Adipocyte (in vitro differentiated cells): ENCODE results near the gene MYO10.
"Not testable (repeated sequence)": the region's sequence is repeated elsewhere in the genome, so short reads cannot be mapped to it uniquely, and the experiment has no call there.

Experiments
- DNase-seq: peaks from one replicate; pipeline ENCODE4 v3.0.0-alpha.2; 2015; ENCODE audit warnings: low read depth
- H3K27me3 ChIP-seq: replicated peaks from 2 replicates; pipeline ENCODE4 v1.7.0; 2013; ENCODE audit warnings: mild to moderate bottlenecking, low read length, moderate library complexity; ENCODE audit not compliant: control insufficient read depth, insufficient read depth
- H3K36me3 ChIP-seq: 2 replicates; pipeline ENCODE4 v1.7.0; 2013; ENCODE audit warnings: low read length, mild to moderate bottlenecking, moderate library complexity; ENCODE audit not compliant: control insufficient read depth, insufficient read depth, severe bottlenecking
- H3K4me1 ChIP-seq: 2 replicates; pipeline ENCODE4 v1.7.0; 2013; ENCODE audit warnings: mild to moderate bottlenecking, low read length, moderate library complexity; ENCODE audit not compliant: control insufficient read depth, insufficient read depth
- H3K4me3 ChIP-seq: 2 replicates; pipeline ENCODE4 v1.7.0; 2013; ENCODE audit warnings: mild to moderate bottlenecking, low read length, moderate library complexity
- H3K9ac ChIP-seq: 2 replicates; pipeline ENCODE4 v1.7.0; 2013; ENCODE audit warnings: mild to moderate bottlenecking, low read length, moderate library complexity
- H3K9me3 ChIP-seq: 2 replicates; pipeline ENCODE4 v1.7.0; 2013; ENCODE audit warnings: mild to moderate bottlenecking, low read length, moderate library complexity; ENCODE audit not compliant: control insufficient read depth

Gene MYO10

DNA sequence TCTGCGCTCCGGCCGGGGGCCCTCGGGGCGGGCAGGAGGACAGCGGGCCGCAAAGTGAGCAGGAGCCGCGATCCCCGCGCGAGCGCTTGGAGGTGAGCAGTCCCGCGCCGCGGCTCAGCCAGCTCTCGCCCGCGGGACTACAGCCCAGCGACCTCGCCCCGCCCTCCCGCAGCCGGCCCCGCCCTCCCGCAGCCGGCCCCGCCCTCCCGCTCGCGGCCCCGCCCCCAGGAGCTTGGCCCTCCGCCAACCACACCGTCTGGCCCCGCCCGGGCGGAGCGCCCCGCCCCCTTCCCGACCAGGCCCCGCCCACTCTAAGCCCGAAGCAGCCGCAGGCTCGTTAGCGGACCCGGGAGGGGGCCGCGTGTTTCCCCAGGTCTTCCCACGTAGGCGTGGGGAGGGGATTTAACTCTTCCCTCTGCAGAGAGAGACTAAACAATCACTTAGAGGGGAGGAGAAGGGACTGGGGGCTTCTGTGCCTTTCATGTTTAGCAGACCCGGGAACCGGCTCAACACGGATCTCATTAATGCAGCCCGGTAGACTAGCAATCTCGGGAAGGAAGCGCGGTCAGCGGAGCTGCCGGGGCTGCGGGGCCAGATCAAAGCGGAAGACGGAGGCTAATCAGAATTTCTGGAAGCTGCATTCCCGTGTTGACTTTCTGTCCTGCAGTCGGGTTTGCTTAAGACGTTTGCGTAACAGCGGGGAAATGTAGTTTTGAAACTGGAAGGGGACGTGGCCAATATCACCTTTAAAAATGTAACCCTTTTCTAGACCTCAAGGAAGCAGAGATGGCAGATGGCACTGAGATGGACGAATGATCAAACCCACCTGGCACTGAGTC lies at the start of gene MYO10:
Gene MYO10, minus strand, starts transcription at position 139 of the 839 bp plus-strand sequence. CDS start 480 bp downstream, outside the sequence.
- Histone ChIP-seq H3K9me3 (no peaks in the 10 kb centered on the region), H3K9ac (peak within 1 kb of the TSS; percentile 90), H3K4me1 (peaks cover 25% of the 10 kb centered on the region), H3K4me3 (peak within 1 kb of the TSS; percentile 93), H3K36me3 (no peaks in the 10 kb centered on the region), H3K27me3 (peaks cover 6% of the 10 kb centered on the region)
- DNase-seq, result peak; percentile 95

DNA sequence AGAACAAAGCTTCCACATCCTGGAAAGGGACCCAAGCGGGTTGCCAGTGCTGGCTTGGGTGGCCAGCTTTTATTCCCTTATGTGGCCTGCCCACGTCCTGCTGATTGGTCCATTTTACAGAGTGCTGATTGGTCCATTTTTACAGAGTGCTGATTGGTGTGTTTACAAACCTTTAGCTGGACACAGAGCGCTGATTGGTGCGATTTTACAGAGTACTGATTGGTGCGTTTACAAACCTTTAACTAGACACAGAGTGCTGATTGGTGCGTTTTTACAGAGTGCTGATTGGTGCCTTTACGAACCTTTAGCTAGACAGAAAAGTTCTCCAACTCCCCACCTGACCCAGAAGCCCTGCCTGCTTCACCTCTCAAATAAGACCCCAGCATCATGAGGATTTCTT lies 49.2 kb upstream of the MYO10 start:
- H3K27me3 ChIP-seq, H3K4me3 ChIP-seq, DNase-seq, H3K9ac ChIP-seq, H3K9me3 ChIP-seq, H3K4me1 ChIP-seq, H3K36me3 ChIP-seq: not testable (repeated sequence)

DNA sequence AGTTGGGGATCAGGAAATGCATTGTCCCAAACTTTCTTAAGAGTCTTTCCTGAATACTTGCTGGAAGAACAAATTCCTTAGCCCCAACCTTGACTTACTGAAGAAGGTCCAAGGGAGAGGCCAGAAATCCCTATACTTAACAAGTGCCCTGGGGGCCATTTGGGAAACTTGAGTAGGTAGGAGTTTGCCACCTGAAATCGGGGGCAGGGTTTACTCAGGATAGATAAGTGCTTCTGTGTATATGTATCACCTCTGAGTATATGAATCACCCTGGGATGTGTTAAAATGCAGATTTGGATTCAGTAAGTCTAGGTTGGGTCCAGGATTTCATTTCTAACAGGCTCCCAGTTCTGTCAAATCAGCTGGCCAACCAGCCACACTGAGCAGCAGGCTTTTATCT lies 47.9 kb upstream of the MYO10 start:
- Histone ChIP-seq H3K9me3 (no peaks in the 10 kb centered on the region), H3K36me3 (no peaks in the 10 kb centered on the region), H3K27me3 (no peaks in the 10 kb centered on the region), H3K4me1 (peaks cover 2% of the 10 kb centered on the region), H3K4me3 (no peak overlapping the region), H3K9ac (no peak overlapping the region)
- no peak for DNase-seq

DNA sequence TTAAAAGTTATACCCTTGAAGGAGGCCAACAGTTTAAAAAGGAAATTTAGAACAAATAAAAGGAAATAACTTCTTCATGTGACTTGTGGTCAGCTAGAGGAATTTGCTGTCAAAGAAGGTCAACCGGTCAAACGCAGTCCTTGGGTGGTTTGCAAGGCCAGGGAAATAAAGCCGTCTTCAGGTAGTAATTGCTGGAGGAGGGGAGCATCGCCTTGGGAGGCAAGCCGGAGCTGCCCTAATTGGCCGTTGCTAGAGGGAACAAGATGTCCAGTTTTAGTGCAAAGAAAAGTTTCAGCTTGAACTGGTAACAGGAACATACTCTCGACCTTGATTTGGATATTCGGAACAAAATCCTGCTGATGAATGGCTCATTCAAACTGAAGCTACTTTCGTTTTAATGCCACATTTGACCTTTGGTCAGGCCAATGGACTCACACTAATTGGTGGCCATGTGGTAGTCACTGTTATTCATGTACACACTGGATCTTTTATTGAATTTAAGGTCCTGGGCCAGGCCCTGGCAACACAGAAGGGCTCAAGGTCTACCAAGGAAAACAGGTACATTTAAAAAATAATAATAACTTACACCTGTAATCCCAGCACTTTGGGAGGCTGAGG lies 47.0 kb upstream of the MYO10 start:
- peaks cover 2% of the 10 kb centered on the region for H3K4me1 ChIP-seq
- no peaks in the 10 kb centered on the region for H3K27me3 ChIP-seq
- H3K4me3 ChIP-seq, result no peak overlapping the region
- no peaks in the 10 kb centered on the region for H3K9me3 ChIP-seq
- H3K9ac ChIP-seq, result no peak overlapping the region
- no peak for DNase-seq
- H3K36me3 ChIP-seq, result no peaks in the 10 kb centered on the region

DNA sequence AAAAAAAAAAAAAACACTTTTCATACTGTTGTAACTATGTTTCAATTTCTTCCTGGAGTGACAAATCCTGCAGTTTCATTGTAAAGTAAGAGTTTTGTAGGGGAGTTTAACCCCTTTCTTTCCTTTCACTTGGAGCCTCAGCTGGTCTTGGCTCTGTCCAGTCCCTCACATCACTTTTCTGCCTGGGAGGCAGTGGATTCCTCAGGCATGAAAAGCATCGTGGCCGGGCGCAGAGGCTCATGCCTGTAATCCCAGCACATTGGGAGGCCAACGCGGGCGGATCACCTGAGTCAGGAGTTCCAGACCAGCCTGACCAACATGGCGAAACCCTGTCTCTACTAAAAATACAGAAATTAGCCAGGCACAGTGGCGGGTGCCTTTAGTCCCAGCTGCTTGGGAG lies 45.6 kb upstream of the MYO10 start:
- H3K4me3 ChIP-seq, result no peak overlapping the region
- no peak overlapping the region for H3K9ac ChIP-seq
- no peaks in the 10 kb centered on the region for H3K9me3 ChIP-seq
- peaks cover 2% of the 10 kb centered on the region for H3K4me1 ChIP-seq
- H3K36me3 ChIP-seq, result no peaks in the 10 kb centered on the region
- H3K27me3 ChIP-seq, result no peaks in the 10 kb centered on the region
- no peak for DNase-seq

DNA sequence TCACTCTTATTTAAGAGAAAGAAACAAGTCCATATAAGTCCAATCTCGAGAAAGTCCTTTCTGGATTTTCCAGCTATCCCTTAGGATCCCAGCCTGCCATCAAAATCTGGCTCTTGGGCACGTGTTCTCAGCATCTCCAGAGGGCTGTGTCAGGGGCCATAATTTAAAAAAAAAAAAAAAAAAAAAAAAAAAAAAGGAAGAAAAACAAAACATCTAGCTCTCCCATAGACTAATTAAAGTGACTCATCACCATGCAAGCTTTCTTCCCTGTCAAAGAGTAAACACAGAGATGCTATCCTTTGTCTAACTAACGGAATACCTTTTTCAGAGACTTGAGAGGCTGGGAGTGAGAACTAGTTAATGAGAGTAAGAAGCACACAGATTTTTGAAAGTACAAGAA lies 44.9 kb upstream of the MYO10 start:
- no peak for DNase-seq
- Histone ChIP-seq H3K27me3 (no peaks in the 10 kb centered on the region), H3K36me3 (no peaks in the 10 kb centered on the region), H3K9ac (no peak overlapping the region), H3K9me3 (no peaks in the 10 kb centered on the region), H3K4me1 (peaks cover 2% of the 10 kb centered on the region), H3K4me3 (no peak overlapping the region)

DNA sequence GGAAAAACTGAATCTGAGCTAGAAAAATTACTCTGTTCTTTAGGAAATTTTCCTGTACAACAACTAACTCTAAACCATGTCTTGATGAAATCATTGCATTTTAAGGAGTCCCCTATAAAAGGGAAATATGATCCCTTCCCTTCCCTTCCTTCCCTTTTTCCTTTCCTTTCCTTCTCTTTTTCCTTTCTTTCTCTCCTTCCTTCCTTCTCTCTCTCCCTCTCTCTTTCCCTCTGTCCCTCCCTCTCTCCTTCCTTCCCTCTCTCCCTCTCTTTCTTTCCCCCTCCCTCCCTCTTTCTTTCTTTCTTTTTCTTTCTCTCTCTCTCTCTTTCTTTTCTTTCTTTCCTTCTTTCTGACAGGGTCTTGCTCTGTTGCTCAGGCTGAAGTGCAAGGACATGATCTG lies 42.2 kb upstream of the MYO10 start:
- H3K27me3 ChIP-seq, result no peaks in the 10 kb centered on the region
- H3K9me3 ChIP-seq, result no peaks in the 10 kb centered on the region
- DNase-seq, result no peak
- no peak overlapping the region for H3K4me3 ChIP-seq
- peaks cover 12% of the 10 kb centered on the region for H3K4me1 ChIP-seq
- no peak overlapping the region for H3K9ac ChIP-seq
- no peaks in the 10 kb centered on the region for H3K36me3 ChIP-seq

DNA sequence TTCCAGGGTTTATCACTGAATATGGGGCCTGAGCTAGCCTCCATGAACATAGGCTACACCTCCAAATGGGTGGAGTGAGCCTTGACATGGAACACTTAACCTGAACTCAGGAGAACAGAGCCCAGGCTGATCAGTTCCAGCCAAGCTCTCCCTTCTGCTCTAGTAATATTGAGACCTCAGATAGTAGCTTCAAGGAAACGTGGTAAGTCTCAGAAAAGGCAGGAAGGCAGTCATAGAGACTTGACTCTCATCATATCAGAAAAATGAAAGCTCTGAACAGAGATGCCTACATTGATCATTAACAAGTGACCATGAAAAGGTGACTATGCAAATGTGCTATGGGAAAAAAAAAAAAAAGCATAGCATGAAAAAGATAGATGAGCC lies 40.5 kb upstream of the MYO10 start:
- H3K27me3 ChIP-seq, result no peaks in the 10 kb centered on the region
- peaks cover 10% of the 10 kb centered on the region for H3K4me1 ChIP-seq
- no peaks in the 10 kb centered on the region for H3K36me3 ChIP-seq
- no peak overlapping the region for H3K4me3 ChIP-seq
- no peak for DNase-seq
- no peak overlapping the region for H3K9ac ChIP-seq
- no peaks in the 10 kb centered on the region for H3K9me3 ChIP-seq

DNA sequence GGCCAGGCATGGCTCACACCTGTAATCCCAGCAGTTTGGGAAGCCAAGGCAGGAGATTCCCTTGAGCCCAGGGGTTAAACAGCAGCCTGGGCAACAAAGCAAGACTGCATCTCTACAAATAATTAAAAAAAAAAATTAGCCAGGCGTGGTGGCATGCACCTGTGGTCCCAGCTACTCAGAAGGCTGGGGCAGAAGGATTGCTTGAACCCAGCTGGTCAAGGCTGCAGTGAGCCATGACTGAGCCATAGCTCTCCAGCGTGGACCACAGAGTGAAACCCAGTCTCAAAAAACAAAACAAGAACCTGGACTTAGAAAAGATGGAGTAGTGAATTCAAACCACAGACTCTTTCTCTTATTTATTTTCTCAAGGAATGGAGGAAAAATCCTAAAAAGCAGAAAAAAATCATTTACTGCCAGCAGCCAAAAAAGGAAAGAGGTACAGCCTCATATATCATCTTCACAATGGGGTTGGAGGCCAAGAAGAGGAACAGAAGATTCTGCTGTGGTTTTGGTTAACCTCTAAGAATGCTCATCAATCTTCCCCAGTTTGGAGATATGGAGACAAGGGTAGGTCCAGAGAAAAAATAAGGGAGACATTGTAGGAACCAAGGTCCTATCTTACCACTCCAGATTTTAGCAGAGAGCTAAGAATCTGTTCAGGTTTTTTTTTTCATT lies 40.0 kb upstream of the MYO10 start:
- Histone ChIP-seq H3K4me3 (no peak overlapping the region), H3K9me3 (no peaks in the 10 kb centered on the region), H3K4me1 (peaks cover 10% of the 10 kb centered on the region), H3K36me3 (no peaks in the 10 kb centered on the region), H3K27me3 (no peaks in the 10 kb centered on the region), H3K9ac (no peak overlapping the region)
- no peak for DNase-seq

DNA sequence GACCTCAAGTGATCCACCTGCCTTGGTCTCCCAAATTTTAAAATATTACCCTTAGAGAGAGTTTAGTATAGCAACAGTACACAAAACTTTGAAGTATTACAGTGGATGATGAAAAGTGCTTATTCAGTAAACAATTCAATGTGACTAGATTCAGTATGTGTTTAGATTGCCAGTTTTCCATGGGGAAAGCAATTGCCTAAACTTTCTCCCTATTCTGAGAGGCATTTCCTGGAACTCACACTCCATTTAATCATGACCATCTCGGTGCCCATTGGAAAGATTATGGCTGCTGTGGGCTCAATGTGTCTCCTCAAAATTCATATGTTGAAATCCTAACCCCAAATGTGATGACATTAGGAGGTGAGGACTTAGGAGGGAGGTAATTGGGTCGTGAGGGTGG lies 38.9 kb upstream of the MYO10 start:
- no peak overlapping the region for H3K9ac ChIP-seq
- no peaks in the 10 kb centered on the region for H3K9me3 ChIP-seq
- H3K4me3 ChIP-seq, result no peak overlapping the region
- H3K36me3 ChIP-seq, result no peaks in the 10 kb centered on the region
- DNase-seq, result no peak
- peaks cover 10% of the 10 kb centered on the region for H3K4me1 ChIP-seq
- no peaks in the 10 kb centered on the region for H3K27me3 ChIP-seq

DNA sequence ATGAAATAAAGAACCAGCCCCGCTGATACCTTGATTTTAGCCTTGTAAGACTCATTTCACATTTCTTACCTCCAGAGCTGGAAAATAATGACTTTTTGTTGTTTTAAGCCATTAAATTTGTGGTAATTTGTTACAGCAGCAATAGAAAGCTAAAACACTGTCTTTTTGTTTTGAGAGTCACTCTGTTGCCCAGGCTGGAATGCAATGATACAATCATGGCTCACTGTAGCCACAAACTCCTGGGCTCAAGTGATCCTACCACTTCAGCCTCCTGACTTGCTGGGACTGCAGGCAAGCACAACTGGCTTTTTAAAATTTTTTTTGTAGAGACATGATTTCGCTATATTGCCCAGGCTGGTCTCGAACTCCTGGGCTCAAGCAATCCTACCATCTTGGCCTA lies 34.7 kb upstream of the MYO10 start:
- H3K36me3 ChIP-seq, result no peaks in the 10 kb centered on the region
- H3K4me1 ChIP-seq, result peaks cover 10% of the 10 kb centered on the region
- no peak for DNase-seq
- H3K9me3 ChIP-seq, result no peaks in the 10 kb centered on the region
- no peaks in the 10 kb centered on the region for H3K27me3 ChIP-seq
- no peak overlapping the region for H3K4me3 ChIP-seq
- no peak overlapping the region for H3K9ac ChIP-seq
